Calu3 (cell line): Measurements from ENCODE around the gene SLC2A6. TPM values are rescaled to one million over a fixed set of nuclear protein-coding genes. Genes with fewer than 3 reads are reported as not detected.

Experiments used
- BruUV-seq: library from RNA; stranded (reverse); fragments of 400-500 nt; replicated peaks from 2 replicates; lab custom pipeline; 2021; lab: Mats Ljungman, UMichigan
- CTCF ChIA-PET: fragments of 300-600 bp; sonication (Branson Sonifier 250); formaldehyde crosslinking; loops from one replicate; lab custom pipeline; 2022; ENCODE audit warnings: antibody characterized with exemption; lab: Charles Lee
- DNase-seq: peaks from one replicate; pipeline ENCODE4 v3.0.0; 2022
- H3K27ac Mint-ChIP-seq: one replicate; pipeline ENCODE4 v1.8.0; 2022; ENCODE audit warnings: mixed read lengths; ENCODE audit not compliant: unreplicated experiment
- H3K27me3 Mint-ChIP-seq: one replicate; pipeline ENCODE4 v1.8.0; 2022; ENCODE audit warnings: mixed read lengths; ENCODE audit not compliant: unreplicated experiment
- H3K36me3 Mint-ChIP-seq: one replicate; pipeline ENCODE4 v1.8.0; 2022; ENCODE audit warnings: mild to moderate bottlenecking, moderate library complexity, mixed read lengths; ENCODE audit not compliant: insufficient read depth, unreplicated experiment
- H3K4me1 Mint-ChIP-seq: one replicate; pipeline ENCODE4 v1.8.0; 2022; ENCODE audit warnings: mild to moderate bottlenecking, low read depth, mixed read lengths; ENCODE audit not compliant: unreplicated experiment
- H3K4me3 Mint-ChIP-seq: one replicate; pipeline ENCODE4 v1.8.0; 2022; ENCODE audit warnings: mild to moderate bottlenecking, low read depth, moderate library complexity, mixed read lengths; ENCODE audit not compliant: unreplicated experiment
- H3K9me3 Mint-ChIP-seq: one replicate; pipeline ENCODE4 v1.8.0; 2022; ENCODE audit warnings: low read depth, mixed read lengths; ENCODE audit not compliant: unreplicated experiment
- intact Hi-C: fragments of 100-400 bp; cut with micrococcal nuclease; formaldehyde crosslinking; loops from one replicate; pipeline ENCODE4 v1.10.0; 2022; ENCODE audit not compliant: unreplicated experiment
- total RNA-seq: library from RNA; stranded (reverse); gene quantifications from 2 replicates; pipeline ENCODE4 v1.2.3, GENCODE V29; 2022
- TF ChIP-seq, protein P1 (sequence below): fragments of 200-600 bp; IDR thresholded peaks from one replicate; pipeline ENCODE4 v1.8.0; 2022; ENCODE audit warnings: antibody characterized with exemption; ENCODE audit not compliant: unreplicated experiment

Gene SLC2A6
- total RNA-seq, 1 experiment from 2014 or later = 11.6 TPM

DNA sequence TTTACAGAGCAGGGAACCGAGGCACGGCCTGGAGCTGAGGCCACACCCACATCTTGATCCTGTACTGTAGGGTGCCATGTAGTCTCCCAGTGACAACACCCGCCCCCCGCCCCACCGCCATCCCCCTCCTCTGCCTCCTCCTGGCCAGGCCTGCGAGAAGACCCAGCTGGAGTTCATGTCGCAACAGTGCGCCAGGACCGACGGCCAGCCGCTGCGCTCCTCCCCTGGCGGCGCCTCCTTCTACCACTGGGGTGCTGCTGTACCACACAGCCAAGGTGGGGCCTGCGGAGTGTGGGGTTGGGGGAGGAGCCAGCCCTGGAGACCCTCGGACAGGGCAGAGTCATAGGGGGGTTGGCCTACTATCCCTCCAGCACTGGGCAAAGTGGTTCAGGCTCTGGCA lies 42.2 kb downstream of the SLC2A6 start:
- no peaks in the 10 kb centered on the region for H3K4me1 Mint-ChIP-seq
- no peaks in the 10 kb centered on the region for H3K36me3 Mint-ChIP-seq
- TF ChIP-seq, protein P1, sequence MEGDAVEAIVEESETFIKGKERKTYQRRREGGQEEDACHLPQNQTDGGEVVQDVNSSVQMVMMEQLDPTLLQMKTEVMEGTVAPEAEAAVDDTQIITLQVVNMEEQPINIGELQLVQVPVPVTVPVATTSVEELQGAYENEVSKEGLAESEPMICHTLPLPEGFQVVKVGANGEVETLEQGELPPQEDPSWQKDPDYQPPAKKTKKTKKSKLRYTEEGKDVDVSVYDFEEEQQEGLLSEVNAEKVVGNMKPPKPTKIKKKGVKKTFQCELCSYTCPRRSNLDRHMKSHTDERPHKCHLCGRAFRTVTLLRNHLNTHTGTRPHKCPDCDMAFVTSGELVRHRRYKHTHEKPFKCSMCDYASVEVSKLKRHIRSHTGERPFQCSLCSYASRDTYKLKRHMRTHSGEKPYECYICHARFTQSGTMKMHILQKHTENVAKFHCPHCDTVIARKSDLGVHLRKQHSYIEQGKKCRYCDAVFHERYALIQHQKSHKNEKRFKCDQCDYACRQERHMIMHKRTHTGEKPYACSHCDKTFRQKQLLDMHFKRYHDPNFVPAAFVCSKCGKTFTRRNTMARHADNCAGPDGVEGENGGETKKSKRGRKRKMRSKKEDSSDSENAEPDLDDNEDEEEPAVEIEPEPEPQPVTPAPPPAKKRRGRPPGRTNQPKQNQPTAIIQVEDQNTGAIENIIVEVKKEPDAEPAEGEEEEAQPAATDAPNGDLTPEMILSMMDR = no peak
- no peak for DNase-seq
- H3K9me3 Mint-ChIP-seq = no peaks in the 10 kb centered on the region
- intact Hi-C loops = no loop called here
- H3K27ac Mint-ChIP-seq = no peak overlapping the region
- no peak overlapping the region for H3K4me3 Mint-ChIP-seq
- H3K27me3 Mint-ChIP-seq = no peaks in the 10 kb centered on the region
- BruUV-seq = no TSS peak
- CTCF ChIA-PET = no interaction called here

DNA sequence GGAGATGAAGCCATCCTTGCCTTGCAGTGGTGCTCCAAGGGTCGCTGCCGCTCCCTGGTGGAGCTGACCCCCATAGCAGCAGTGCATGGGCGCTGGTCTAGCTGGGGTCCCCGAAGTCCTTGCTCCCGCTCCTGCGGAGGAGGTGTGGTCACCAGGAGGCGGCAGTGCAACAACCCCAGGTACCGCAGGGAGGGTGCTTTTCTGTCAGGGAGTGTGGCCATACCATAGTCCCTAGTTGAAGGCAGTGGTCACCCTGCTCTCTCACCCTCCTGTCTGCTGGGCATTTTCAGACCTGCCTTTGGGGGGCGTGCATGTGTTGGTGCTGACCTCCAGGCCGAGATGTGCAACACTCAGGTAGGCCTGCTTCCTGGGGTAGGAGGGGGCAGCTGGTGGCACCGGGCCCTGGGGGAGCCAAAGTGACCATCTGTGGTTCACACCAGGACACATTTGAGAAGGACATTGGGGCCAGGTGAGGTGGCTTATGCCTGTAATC lies 45.5 kb downstream of the SLC2A6 start:
- Mint-ChIP-seq H3K27me3 (no peaks in the 10 kb centered on the region), H3K9me3 (no peaks in the 10 kb centered on the region), H3K4me1 (no peaks in the 10 kb centered on the region), H3K4me3 (no peak overlapping the region), H3K36me3 (peaks cover 5% of the 10 kb centered on the region), H3K27ac (no peak overlapping the region)
- CTCF ChIA-PET = no interaction called here
- BruUV-seq = no TSS peak
- TF ChIP-seq, protein P1 = no peak
- intact Hi-C loops = no loop called here
- DNase-seq = no peak

DNA sequence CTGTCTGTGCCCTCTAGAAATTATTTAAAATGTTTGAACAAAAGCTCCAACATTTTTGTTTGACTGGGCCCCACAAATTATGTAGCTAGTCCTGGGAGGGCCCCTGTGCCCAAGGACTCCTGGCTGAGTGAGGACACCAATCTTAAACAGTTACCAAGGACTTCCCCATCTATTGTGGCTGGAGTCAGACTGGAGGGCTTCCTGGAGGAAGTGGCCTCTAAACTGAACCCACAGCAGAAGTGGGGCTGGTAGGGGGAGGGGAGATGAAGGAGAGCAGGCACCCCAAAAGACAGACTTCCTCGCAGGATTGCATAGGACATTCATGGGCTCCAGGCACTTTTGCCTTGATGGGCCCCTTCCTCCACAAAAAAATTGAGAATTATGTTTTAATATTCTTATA lies 48.7 kb downstream of the SLC2A6 start:
- Mint-ChIP-seq H3K27ac (no peak overlapping the region), H3K36me3 (peaks cover 5% of the 10 kb centered on the region), H3K9me3 (no peaks in the 10 kb centered on the region), H3K27me3 (peaks cover 11% of the 10 kb centered on the region), H3K4me3 (no peak overlapping the region), H3K4me1 (no peaks in the 10 kb centered on the region)
- TF ChIP-seq, protein P1 = no peak
- intact Hi-C loops = no loop called here
- no peak for DNase-seq
- BruUV-seq = no TSS peak
- CTCF ChIA-PET = no interaction called here

DNA sequence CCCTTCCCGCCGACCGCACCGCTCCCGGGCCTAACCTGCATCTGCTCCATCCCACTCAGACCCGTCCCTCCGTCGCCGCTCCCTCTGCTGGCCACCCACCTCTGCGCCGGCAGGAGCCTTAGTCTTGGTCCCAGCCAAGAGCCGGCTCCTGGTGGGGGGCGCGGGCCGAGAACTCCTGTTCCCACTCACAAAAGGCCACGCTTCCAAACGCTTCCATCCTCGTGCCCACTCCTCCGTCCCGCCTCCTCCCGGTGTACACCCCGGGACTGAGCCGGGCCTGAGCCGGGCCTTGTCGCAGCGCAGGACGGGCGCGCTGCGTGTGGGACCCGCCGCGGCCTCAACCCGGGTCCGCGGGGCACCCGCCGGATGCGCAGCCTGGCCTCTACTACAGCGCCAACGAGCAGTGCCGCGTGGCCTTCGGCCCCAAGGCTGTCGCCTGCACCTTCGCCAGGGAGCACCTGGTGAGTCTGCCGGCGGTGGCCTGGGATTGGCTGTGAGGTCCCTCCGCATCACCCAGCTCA lies 49.2 kb downstream of the SLC2A6 start:
- H3K27me3 Mint-ChIP-seq = peaks cover 11% of the 10 kb centered on the region

More for the DNA sequence above, 49.2 kb downstream of the SLC2A6 start:
- CTCF ChIA-PET = interaction anchor here (0.6 kb wide), 1 partner anchor 30 kb away, joined by 3 read pairs; the partner anchor contains the start of gene CACFD1
- Mint-ChIP-seq H3K4me3 (no peak overlapping the region), H3K4me1 (no peaks in the 10 kb centered on the region), H3K9me3 (no peaks in the 10 kb centered on the region), H3K27ac (no peak overlapping the region), H3K36me3 (peaks cover 5% of the 10 kb centered on the region)
- TF ChIP-seq, protein P1 = no peak
- intact Hi-C loops = no loop called here
- BruUV-seq = no TSS peak
- no peak for DNase-seq
